Measurements from ENCODE around the gene MRPS2.
"Not testable (repeated sequence)": the region's sequence is repeated elsewhere in the genome, so short reads cannot be mapped to it uniquely, and the experiment has no call there.

MRPS2 gene

DNA sequence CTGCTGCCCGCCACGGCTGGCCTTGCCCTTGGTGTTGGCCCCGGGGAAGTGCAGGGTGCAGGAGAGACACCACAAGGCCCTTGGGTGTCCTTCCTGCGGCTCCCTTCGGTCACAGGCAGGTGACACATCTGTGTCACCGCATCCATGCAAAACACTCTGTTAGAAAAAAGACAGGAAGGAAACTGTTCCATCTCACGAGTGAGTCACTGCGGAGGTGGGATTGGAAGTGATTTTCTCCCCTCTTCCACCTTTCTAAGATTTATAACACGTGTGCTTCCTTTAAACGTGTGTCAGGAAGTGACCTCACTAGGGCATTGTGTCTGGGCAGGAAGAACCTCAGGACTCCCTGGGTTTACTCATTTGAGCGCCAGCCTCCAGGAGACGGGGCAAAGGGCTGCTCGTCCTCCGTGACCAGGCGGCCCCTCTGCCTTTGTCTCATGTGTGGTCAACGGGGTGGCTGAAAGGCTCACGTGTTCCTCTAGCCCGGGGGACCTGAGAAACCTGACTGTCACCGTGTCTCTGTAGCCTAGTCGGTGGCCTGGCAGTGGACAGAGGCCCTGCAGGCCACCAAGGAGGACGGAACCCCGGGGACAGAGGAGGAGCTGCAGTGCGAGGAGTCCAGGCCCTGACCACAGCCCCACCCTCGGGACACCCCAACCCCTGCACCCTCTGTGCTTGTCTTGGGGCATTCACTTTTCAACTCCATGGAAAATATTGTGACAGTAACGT is 15.8 kb downstream of the MRPS2 start:
- DNase-seq = no peak

DNA sequence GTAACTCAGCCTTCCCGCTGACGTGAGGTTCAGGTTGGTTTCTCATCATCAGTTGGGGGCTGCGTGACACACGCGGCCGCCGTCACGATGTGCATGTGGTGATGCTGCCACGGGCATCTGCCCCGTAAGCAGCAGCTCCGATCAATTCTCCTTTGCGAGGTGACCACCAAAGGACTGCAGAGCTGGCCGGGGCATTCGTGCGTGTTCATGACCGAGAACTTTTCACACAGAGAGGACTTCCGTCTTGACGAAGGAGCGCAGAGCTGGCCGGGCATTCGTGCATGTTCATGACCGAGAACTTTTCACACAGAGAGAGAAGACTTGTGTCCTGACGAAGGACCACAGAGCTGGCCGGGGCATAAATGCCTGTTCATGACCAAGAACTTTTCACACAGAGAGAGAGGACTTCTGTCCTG is 16.9 kb downstream of the MRPS2 start:
- no peak for DNase-seq

DNA sequence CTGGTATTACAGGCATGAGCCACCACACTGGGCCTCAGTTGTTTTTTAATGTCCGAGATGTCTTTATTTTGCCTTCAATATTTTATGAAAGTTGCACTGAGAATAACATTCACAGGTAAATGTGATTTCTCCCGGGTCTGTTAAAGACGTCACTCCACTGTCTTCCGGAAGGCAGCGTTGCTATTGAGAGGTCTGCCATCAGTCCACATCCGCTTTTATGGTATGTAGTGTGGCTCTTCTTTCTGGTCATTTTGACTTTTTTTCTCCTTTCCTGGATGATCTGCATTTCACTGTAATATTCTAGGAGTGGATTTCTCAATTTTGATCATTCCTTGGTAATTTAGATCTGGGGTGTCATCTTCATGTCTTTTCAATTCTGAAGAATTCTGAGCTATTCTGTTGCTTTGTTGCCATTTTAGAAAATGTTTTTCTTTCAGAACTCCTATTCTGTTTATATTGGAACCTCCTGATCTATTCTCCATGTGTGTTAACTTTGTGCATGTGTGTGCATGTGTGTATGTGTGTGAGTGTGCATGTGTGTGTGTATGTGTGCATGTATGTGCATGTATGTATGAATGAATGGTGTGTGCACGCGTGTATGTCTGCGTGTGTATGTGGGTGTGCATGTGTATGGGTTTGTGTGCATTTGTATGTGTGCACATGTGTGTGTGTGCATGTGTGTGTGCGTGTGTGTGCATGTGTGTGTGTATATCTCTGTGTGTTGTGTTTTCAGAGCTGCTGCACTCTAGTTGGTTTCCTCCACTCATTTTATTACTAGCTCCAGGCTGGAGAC is 18.9 kb downstream of the MRPS2 start:
- DNase-seq = no peak

DNA sequence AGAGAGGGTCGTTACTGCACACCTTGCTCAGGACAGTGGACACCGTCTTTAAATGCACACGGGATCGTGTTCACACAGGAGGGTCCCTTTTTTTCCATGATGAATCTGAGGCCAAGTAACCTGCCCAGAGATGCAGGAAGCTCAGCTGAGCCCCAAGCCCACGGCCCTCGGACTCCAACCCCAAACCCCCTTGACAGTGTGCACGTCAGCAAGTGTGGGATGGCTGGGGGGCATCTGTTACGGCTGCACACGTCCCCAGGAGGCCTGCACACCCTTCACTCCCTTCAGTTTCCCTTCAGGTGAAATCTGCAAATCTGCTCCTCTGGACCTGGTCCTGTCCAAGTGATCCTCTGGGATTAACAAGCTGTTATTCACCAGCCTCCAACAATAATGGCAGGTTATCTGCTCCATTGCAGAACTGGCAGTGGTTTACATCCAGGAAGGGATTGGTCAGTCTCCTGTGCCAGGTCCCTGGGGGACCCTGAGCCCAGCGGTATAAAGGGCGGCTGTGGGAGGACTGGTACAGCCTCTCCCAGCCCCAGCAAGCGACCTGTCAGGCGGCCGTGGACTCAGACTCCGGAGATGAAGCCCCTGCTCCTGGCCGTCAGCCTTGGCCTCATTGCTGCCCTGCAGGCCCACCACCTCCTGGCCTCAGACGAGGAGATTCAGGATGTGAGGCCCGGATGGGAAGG is 20.6 kb downstream of the MRPS2 start, which contains the start of gene LCN1:
TSS of gene LCN1 (plus strand) at position 525 of the 692 bp plus-strand sequence. CDS start at position 583, 58 bp downstream.
- no peak for DNase-seq

DNA sequence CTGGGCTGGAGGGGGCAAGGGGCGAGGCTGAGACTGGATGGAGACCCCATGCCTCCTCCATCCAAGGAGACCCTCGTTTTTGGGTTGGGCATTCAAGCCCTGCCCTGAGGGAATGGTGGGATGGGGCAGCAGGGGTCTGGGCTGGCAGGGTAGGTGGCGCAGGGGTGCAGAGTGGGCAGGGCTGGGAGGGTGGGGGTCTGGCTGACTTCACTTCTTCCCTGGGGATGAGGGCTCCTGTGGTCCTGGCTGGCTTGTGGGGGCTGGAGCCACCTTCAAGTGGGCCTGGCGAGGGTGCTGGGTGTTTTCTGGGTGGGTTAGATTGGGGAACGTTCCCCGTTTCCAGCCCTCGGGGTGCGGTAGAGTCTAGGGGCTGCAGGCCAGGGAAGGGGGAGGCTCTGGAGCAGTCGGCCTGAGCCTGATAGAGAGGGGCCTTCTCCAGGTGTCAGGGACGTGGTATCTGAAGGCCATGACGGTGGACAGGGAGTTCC is 21.2 kb downstream of the MRPS2 start:
- no peak for DNase-seq

DNA sequence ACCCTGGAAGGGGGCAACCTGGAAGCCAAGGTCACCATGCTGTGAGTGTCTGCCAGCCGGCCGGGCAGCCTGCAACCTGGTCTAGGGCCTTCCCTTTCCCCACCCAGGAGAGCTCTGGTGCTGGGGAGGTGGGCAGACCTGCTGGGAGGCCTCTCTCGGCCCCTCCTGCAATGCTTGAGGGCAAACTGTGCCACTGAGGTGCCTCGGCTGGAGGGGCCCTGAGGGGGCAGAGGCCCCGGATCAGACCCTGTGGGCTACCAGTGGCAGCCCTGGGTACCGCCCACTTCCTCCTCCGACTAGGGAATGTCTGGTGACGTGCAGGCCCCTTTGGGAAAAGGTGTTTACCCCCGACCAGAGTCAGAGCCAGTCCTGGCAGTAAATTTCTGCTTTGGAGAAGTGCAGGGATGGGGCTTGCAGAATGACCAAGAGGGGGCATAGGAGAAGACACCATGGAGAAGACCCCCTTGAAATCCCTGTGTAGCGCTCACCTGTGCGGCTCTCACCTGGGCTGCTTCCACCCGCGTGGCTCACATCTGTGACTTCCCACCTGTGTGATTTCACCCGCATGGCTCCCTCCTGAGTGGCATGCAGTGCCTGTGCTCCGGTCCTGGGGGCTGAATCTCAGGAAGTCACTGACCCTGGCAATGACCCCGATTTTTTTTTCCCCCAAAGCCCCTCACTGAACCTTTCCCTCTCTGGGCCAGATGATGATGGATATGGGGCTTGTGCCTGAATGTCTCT is 21.8 kb downstream of the MRPS2 start:
- no peak for DNase-seq

DNA sequence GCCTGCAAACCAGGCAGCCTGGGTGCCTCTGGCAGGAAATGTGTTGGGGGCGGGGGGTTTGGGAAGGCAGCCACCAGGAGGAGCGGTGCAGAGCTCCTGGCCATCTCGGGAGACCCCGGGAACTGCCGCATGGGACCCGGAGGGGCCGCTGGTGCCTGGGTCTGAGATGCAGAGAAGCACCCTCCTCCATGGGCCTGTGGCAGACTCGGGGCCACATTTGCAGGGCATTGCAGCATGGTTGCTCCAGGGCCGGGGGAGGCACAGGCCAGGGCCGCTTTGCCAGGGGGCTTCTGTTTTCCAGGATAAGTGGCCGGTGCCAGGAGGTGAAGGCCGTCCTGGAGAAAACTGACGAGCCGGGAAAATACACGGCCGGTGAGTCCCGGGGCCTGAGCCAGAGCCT is 22.4 kb downstream of the MRPS2 start:
- DNase-seq = no peak

DNA sequence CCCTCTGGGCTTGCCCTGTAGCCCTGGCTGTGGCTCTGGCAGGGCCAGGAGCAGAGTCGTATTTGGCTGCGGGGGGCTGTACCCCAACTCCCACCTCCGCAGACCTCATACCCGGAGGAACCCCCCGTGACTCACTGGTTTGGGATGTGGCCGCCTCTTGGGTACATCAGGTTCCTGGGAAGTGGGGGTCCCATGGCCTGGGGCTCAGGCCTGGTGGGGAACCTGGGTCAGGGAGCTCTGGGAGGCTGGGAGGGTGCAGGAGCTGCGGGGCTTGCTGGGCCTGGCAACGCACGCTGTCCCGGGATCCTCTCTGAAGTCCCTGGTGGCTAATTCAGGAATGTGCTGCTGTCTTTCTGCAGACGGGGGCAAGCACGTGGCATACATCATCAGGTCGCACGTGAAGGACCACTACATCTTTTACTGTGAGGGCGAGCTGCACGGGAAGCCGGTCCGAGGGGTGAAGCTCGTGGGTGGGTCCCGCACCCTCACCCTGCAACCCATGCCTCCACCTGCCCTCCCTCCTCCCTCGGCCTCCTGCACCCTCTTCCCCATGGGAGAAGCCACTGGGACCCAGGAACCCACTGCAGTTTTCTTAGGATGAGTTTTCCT is 23.1 kb downstream of the MRPS2 start:
- no peak for DNase-seq

DNA sequence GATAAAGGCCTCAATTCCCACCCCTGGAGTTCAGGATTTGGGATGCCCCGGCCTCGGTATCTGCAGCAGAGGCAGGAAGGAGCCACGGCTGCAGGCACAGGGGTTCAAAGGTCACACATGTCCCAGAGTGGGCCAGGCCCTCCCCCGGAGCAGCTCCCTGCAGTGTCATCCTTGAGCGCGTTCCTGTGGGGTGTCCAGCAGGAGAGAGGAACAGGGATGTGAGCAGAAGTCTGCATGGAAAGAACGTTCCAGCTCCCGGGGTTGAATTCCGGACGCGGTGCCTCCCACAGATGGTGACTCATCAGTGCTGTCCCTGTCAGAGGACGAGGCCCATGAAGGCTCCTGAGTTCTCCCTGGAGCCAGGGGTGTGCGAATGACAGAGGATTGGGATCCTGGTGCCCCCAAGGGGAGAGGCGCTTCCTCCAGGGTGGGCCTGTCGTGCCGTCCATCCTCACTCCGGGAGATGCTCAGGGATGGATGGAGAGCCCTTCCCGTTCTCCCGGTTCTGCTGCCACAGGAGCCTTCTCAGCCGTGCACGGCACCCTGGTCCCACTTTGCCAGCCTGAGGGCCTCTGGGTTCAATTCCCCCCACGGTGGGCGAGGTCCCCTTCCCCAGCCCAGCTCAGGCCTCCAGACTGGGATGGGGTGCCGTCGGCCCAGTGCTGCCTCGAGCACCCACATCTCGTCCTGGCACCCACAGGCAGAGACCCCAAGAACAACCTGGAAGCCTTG is 23.8 kb downstream of the MRPS2 start:
- no peak for DNase-seq

DNA sequence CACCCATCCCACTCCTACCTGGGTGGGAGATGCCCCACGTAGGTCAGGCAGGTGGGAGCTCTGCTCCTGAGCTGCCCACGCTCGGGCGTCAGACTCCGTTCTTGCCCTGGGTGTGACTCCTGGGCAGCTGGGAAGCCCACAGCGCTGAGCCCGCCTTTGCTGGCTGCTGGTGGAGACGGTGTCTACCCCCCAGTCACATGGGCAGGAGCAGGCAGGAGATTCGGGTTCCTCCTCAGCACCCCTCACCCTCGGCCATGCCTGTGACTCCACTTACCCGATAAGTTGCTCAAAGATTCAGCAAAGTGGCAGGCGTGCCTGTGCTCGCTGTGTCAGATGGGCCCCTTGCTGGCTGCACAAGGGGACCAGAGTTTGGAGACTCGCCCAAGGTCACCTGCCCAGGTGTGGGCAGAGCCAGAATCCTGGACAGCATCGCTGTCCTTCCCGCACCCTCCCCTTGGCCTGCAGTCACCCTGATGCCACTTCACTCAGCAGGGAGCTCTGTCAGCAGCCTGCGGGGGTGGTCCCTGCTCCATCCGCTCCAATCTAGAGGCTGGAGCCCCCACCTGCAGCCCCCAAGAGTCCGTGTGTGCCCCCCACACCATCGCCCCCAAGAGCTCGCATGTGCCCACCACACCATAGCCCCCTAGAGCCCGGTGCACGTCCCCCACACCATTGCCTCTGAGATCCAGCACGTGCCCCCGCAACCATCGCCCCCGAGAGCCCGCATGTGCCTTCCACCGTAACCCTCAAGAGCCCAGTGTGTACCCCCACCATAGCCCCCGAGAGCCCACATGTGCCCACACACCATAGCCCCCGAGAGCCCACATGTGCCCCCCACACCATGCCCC is 25.0 kb downstream of the MRPS2 start:
- DNase-seq = no peak

DNA sequence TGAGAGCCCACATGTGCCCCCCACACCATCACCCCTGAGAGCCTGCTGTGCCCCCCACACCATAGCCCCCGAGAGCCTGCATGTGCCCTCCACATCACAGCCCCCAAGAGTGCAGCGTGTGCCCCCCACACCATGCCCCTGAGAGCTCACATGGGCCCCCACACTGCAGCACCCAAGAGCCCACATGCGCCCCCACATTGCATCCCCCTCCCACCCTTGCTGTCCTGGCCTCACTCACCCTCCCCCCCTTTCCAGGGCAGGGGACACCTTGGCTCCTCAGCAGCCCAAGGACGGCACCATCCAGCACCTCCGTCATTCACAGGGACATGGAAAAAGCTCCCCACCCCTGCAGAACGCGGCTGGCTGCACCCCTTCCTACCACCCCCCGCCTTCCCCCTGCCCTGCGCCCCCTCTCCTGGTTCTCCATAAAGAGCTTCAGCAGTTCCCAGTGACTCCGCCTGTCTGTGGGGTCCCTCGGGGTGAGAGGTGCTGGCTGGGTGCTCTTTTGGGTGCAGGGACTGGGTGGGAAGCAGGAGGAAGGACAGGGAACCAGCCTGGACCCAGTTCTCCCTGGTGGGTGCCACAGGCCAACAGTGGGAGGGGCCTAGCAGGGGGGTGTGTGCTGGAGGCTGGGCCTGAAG is 25.7 kb downstream of the MRPS2 start:
- no peak for DNase-seq

DNA sequence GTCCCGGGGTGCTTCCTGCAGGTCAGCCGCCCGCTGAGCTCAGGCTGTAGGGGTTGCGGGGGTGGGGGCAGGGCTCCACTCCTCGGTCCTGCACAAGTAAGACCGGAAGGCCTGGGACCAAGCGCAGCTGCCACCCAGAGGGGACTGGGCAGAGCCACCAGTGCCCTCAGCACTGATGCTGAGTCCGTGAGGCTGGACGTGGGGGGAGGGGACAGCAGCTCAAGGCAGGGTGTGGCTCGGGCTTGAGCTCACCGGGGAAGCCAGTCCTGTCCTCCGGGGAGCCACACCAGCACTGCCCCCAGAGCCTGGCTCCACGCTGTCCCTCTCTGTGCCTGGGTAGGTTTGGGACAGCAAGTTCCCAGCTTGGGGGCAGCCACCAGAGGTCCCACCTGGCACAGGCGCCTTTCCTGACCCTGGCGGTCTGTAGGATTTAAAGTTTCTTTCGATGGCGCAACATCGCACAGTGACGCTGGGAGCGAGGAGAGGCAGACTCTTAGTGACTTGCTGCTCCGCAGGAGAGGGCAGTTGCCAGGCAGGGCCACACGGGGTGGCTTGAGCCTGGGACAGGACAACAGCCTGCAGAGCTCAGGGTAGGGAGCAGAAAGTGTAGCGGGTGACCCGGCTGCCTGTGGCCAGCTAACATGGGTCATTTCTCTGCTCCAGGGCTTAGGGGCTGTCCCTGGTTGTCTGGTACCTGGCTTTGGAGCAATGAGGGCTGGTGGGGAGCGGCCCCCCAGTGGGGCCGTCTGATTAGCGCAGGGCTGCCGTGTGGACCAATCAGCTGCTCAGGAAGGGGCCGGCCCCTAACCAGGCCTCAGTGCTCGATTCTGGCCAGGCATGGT is 26.5 kb downstream of the MRPS2 start:
- DNase-seq = no peak

DNA sequence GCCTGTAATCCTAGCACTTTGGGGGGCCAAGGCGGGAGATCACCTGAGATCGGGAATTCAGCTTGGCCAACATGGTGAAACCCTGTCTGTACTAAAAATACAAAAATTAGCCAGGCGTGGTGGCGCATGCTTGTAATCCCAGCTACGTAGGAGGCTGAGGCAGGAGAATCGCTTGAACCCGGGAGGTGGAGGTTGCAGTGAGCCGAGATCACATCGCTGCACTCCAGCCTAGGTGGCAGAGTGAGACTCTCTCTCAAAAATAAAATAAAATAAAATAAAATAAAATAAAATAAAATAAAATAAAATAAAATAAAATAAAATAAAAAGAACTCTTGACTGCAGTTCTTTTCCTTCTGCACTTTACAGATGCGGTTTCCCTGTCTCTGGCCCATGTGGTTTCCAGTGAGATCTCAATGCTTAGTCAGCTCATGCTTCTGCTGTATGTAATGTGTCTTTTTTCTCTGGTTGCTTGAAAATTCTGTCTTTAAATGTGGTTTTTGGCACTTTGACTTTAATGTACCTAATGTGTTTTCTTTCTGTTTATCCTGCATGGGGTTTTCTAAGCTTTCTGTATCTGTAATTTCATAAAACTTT is 28.5 kb downstream of the MRPS2 start:
- DNase-seq = not testable (repeated sequence)

DNA sequence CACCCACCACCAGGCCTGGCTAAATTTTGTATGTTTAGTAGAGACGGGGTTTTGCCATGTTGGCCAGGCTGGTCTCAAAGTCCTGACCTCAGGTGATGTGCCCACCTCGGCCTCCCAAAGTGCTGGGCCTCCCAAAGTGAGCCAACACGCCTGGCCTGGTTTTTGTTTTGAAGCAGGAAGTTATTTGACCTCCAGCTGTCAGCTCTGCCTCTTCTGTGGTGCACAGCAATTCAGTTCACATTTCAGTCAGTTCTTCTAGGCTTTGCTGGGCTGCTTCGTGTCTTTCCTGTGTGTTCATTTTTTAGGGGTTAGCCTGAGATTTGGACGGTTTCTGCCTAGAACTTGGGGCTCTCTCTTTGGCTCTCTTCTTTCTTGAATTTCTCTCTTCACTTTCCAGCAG is 29.7 kb downstream of the MRPS2 start:
- DNase-seq = no peak

DNA sequence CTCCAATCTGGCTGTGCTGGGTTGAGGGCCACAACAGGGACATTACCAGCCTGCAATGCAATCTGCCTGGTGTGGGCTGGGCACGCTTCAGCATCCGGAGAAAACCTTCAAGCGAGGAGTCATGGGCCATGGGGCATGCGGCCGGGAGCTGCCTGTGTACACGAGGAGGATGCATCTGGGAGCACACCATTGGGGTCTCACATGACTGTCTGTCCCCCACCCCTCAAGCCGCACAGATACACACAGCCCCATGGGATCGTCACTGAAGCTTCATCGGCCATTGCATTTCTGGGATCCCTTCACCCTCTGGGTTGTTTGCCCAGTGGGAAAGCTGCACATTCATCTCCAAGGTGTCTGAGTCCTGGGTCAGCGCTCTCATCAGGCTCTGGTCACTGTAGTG is 30.6 kb downstream of the MRPS2 start:
- DNase-seq = no peak

DNA sequence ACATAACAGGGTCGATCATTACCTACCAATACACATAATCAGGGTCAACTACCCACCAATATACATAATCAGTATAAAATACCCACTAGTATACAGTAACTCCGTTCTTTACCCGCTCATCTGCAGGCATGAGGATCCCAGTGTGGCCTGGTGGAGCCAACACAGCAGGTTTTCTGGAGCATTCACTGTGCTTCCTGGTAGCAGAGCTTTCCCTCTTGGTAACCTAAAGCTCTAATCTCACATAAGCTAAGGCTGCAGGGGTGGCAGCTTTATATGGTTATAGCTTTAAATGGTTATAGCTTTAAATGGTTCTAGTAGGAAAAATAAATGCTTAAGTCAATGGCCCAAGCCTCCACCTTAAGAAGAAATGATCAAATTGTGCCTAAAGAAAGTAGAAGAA is 32.6 kb downstream of the MRPS2 start:
- no peak for DNase-seq

DNA sequence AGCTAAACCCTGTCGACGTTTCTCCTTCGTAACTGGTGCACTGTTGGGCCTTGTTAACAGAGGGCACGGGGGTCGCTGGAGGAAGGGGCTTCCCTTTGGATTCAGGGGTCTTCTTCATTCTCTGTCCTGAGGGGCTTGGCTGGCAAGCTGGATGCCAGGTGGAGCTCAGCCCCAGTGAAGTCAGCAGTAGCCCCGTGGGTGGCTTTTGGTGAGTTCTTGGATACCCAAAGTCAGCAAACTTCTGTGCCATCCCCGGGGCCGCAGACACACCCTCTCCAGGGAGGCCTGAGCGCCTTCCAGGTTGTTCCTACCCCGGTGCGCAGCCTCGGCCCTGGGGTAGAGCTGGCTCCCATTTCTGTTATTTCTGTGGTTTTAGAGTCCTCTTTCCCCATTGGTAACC is 33.2 kb downstream of the MRPS2 start:
- no peak for DNase-seq

DNA sequence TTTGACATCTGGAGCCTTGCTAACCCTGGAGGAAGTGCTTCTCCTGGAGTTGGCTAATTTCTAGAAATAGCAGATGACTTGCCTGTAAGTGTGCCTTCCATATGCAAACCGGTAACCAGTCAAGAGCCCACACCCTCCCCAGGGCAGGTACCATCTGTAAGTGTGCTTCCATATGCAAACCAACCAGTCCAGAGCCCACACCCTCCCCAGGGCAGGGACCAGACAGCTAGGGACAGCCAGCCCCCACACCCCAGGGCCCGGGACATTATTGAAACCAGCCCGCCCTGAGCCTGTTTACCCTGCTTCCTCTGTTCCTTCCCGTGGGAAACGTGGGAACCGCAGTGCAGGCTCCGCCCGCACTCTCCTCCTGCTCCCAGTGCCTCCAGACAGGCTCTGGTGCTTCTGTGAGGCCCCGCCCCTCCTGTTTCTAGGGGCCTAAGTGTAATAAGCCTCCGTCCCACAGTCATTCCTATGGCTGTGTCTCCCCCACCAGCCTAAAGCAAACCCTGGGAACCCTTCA is 33.8 kb downstream of the MRPS2 start:
- not testable (repeated sequence) for DNase-seq

Measured in stimulated activated CD4-positive, alpha-beta T cell treated with anti-CD3 and anti-CD28 coated beads, Interleukin-2, amount 100 ng/mL, for 24 hours (primary cell).